ENCODE results near the gene STOX2. TPM values are rescaled to one million over a fixed set of nuclear protein-coding genes. Genes with fewer than 3 reads are reported as not detected.

Gene STOX2
- polyA plus RNA-seq, 1 of the 3 experiments (the other 2 are of a cell fraction) = 0.16 TPM

DNA sequence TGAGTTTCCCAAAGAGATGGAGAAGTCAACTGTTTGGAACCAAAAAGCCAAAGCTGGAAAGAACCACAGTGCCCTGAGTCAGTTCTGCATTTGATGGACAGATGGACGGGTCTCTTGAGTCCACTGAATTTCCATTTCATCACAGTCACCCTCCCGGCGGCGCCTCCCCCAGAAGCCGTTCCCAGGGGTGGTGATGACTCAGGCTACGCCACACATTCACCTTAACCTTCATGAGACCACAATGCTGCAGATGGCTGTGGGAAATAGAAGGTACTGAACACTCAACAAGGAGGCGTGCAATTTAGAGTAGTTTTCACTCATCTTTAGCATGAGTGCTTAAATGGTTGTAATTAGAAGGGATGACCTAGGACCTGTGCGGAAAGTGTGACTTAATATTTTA lies 61.3 kb downstream of the STOX2 start:
- Histone ChIP-seq H3K4me1 (ENCODE audit: control insufficient read depth in 1 of 2, insufficient read depth in 2 of 2, low read depth in 1 of 2, low read length in 1 of 2) (peaks cover 0 to 7% of the 10 kb centered on the region in 2 experiments; a peak in 2 of 4 replicates), H3K4me2 (no peak overlapping the region), H3K36me3 (replicated peaks in 1 of 2; ENCODE audit: control insufficient read depth in 1 of 2, insufficient read depth in 2 of 2, low read length in 1 of 2) (no peaks in the 10 kb centered on the region), H3K27me3 (ENCODE audit: insufficient read depth) (no peaks in the 10 kb centered on the region), H3K27ac (ENCODE audit: low read depth in 2 of 2, low read length in 1 of 2) (no peak overlapping the region), H3K9me3 (no peaks in the 10 kb centered on the region), H3F3A (replicated peaks; ENCODE audit: insufficient read depth) (no peaks in the 10 kb centered on the region), H3K9me2 (no peaks in the 10 kb centered on the region), H3K4me3 (ENCODE audit: low read depth in 2 of 2, low read length in 1 of 2) (no peak overlapping the region), H2AFZ (ENCODE audit: low read depth) (no peak overlapping the region), H3K9ac (no peak overlapping the region), H4K20me1 (ENCODE audit: insufficient read depth) (no peaks in the 10 kb centered on the region), H3K79me2 (ENCODE audit: insufficient read depth) (no peaks in the 10 kb centered on the region)
- TF ChIP-seq ELF1 (IDR thresholded peaks at IDR 0.05) = no peak
- TF ChIP-seq, protein P1, sequence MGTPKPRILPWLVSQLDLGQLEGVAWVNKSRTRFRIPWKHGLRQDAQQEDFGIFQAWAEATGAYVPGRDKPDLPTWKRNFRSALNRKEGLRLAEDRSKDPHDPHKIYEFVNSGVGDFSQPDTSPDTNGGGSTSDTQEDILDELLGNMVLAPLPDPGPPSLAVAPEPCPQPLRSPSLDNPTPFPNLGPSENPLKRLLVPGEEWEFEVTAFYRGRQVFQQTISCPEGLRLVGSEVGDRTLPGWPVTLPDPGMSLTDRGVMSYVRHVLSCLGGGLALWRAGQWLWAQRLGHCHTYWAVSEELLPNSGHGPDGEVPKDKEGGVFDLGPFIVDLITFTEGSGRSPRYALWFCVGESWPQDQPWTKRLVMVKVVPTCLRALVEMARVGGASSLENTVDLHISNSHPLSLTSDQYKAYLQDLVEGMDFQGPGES (IDR thresholded peaks at IDR 0.05; ENCODE audit: low read depth, low read length) = no peak
- TF ChIP-seq GABPA (IDR thresholded peaks at IDR 0.05; ENCODE audit: low read depth) = no peak
- no peak for TF ChIP-seq REST (IDR thresholded peaks at IDR 0.05; ENCODE audit: low read depth, low read length)
- no peak for TF ChIP-seq FOXJ3 (CRISPR knock-in tag; IDR thresholded peaks at IDR 0.05)
- TF ChIP-seq GATA2 (CRISPR knock-in tag; IDR thresholded peaks at IDR 0.05) = no peak
- no peak for TF ChIP-seq RXRA (IDR thresholded peaks at IDR 0.05; ENCODE audit: borderline replicate concordance, low read depth)
- TF ChIP-seq SMC3 (IDR thresholded peaks at IDR 0.05; ENCODE audit: low read depth, low read length) = no peak
- no peak for TF ChIP-seq TCF12 (IDR thresholded peaks at IDR 0.05)
- TF ChIP-seq MEF2A (IDR thresholded peaks at IDR 0.05; ENCODE audit: borderline replicate concordance, low read depth) = no peak
- TF ChIP-seq, protein P2, sequence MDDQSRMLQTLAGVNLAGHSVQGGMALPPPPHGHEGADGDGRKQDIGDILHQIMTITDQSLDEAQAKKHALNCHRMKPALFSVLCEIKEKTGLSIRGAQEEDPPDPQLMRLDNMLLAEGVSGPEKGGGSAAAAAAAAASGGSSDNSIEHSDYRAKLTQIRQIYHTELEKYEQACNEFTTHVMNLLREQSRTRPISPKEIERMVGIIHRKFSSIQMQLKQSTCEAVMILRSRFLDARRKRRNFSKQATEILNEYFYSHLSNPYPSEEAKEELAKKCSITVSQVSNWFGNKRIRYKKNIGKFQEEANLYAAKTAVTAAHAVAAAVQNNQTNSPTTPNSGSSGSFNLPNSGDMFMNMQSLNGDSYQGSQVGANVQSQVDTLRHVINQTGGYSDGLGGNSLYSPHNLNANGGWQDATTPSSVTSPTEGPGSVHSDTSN (IDR thresholded peaks at IDR 0.05) = no peak
- no peak for TF ChIP-seq EZH2phosphoT487 (IDR thresholded peaks at IDR 0.05; ENCODE audit: borderline replicate concordance, low read depth)
- TF ChIP-seq FOSL2 (IDR thresholded peaks at IDR 0.05; ENCODE audit: borderline replicate concordance, low read depth) = no peak
- no peak for TF ChIP-seq RCOR1 (IDR thresholded peaks at IDR 0.05; ENCODE audit: low read length)
- TF ChIP-seq RFX5 (IDR thresholded peaks at IDR 0.05; ENCODE audit: low read length) = no peak
- TF ChIP-seq CTCF (IDR thresholded peaks at IDR 0.05) = no peak
- 74% methylated on average over 8 of the region's 8 CpGs for WGBS (ENCODE audit: low lambda C conversion rate)
- CTCF ChIA-PET = interaction anchor here (1.0 kb wide), 1 partner anchor 79 kb away, joined by 3 read pairs; no protein-coding TSS in a partner anchor
- POLR2A ChIA-PET = no interaction called here
- DNase-seq = no peak

Data from SK-N-SH (cell line).